Stimulated activated CD4-positive, alpha-beta T cell treated with anti-CD3 and anti-CD28 coated beads, Interleukin-12 subunit alpha, Interleukin-12 subunit beta, amount 100 ng/mL, for 48 hours (primary cell): ENCODE measurements around the gene NKX3-2.

Experiments used
- DNase-seq, 3 donors: peaks; one replicate each; pipeline ENCODE4 v3.0.0-alpha.2; 2020; ENCODE audit warnings: low read depth in 2 of 3, low spot score in 1 of 3

NKX3-2 gene

DNA sequence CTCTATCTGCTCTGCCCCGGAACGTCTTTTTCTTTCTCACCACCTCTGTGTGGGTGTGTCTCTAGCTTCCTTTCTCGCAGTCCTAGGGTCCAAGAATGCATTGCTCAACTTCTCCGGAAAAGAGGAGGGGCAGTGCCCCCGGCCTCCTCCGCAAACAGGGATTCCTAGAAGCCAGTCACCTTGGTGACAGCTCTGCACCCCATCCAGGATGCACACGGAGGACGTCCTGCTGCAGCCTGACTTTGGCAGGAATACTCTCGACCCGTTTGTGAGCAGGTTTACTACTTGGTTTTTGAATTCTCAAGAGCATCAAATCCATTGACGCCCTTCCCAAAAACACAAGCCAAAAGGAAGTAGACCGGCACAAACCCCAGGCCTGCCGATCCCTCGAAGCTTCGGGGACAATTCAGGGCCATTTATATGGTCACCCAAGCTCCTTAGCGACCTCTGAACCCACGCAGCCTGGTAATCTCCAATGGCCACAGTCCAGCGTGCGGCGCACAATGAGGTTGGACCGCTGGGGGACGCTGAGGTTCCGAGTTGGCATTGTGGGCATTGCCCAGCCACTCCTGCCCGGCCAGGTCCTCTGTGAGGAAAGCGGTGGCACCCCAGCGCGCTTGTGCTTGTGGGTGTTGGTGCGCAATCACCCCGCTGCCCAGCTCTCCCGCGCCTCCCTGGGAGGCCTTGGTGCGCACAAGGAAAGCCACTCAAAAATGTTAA is 9.8 kb downstream of the NKX3-2 start:
- no peak for DNase-seq

DNA sequence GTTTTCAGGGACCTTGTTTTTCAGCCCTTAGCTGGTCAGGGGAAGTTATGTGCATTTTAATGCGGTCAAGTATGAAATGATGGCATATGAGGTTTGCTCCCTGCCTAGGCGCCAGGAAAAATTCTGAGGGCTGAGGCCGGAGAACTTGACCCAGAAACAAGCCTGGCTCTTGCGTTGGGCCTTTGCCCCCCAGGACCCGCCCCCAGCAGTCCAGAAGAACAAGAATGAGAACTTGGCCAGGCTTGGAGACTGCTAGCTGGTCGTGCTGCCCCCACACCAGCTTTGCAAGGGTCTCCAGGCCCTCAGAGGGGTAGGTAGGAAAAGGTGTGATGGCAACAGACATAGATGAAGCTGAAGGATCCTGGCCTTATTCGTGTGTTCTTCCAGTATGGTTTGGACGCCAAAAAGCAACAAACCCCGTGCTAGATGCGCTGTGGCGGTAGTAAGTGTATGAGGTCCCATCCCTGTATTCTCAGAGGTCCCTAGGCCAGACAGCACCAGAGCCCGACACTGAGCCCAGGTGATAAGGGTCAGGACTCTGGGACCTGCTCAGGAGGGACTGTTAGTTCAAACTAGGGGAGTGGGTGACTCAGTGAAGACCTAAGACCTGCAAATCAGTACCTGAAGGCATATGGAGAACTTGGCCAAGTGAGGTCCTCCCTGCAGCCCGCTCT is 10.5 kb downstream of the NKX3-2 start:
- DNase-seq = no peak

DNA sequence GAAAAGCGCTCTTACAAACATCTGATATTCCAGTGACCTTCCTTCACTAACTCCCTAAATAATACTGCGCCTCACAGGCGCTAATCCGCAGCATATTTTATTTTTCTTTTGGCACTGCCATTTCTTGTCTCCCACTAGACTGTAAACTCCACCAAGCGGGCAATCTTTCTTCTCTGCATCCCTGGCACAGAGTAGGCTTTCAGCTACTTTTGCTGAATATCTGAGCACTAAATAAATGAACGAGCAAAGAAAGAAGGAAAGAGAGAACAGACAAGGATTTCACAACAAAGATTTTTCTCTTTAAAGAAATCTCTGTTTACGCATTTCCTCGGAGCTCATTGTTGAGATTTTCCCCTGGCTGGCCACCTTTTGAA is 12.7 kb downstream of the NKX3-2 start:
- DNase-seq = no peak

DNA sequence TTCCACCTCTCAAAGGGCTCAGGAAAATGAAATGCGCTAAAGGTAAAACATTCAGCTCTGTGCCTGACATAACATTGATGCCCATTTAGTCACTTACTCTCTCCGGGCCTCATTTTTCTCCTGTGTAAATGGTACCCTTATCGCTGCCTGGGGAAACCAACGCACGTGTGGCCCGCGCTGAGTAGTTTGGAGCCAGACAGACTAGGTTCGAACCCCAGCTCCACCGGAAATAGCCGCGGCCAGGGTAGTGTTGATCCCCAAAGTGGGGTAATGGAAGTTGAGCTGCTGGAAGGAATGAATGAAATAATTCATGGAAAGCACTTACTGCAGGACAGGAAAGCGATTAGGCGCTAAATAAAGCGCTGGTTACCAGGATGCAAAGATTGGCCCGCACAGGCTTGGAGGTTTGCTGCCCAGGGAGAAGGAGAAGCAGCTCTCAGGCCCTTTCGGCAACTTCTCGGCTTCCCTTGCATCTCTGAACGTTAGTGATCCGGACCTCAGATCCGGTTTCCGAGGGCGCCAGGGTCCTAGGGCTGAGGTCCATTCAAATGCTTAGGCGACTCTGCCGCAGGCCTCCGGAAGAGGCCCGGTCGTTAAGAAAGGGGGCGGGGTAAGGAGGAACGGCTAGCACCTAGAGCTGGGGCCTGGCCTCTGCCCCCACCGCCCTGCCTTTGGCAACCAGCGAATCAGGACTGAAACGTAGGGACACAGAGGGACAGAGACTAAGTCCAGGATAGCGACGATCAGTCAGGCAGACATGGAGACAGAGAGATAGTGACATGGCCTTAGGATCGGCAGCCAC is 13.3 kb downstream of the NKX3-2 start:
- no peak for DNase-seq

DNA sequence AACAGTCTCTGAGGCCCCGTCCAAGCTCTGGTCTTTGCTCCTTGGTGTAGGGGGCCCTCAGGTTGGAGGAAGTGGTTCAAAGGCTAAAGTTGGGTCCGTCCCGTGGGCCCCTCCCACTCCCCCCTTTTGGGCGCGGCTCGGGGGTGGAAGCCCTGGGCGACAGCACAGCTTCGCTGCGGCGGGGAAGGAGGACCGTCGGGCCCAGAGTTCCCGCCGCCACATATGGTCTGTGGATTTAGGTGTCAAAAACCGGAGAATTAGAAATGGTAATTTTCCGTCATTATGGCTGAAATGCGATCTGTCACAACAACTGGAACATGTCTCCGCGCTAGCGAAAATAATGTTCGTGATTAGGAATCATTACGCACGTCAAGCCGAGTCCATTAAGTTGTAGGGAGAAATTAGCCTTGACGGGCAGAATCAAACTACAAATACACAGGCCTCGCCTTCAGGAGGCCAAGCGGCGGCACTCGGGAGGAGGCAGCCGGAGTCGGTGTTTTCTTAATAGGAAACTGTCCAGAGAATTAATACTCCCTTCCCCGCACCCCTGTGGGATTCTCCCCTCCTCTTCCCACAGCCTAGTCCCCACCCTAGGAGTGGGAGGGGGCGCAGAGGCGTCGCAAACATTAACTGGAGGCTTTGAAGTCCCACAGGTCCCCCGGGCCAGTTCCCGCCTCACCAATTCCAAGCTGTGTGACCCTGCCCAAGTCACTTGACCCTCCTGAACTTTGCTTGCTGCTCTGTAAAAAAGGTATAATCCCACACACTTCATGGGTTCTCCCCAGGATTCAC is 15.0 kb downstream of the NKX3-2 start:
- DNase-seq = no peak

DNA sequence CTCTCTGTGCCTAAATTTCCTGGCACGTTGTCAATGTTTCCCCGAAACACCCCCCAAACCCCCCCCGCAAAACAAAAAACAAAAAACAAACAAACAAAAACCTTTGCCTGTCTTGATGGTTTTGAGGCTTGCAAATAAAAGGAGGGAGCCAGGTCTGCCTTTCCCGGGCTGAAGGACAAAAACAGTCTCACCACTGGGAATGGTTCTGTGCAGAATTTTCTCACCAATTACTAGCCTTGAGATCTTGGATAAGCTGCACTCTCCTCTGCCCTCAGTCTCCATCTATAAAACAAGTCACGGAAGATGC is 15.5 kb downstream of the NKX3-2 start:
- DNase-seq = no peak

DNA sequence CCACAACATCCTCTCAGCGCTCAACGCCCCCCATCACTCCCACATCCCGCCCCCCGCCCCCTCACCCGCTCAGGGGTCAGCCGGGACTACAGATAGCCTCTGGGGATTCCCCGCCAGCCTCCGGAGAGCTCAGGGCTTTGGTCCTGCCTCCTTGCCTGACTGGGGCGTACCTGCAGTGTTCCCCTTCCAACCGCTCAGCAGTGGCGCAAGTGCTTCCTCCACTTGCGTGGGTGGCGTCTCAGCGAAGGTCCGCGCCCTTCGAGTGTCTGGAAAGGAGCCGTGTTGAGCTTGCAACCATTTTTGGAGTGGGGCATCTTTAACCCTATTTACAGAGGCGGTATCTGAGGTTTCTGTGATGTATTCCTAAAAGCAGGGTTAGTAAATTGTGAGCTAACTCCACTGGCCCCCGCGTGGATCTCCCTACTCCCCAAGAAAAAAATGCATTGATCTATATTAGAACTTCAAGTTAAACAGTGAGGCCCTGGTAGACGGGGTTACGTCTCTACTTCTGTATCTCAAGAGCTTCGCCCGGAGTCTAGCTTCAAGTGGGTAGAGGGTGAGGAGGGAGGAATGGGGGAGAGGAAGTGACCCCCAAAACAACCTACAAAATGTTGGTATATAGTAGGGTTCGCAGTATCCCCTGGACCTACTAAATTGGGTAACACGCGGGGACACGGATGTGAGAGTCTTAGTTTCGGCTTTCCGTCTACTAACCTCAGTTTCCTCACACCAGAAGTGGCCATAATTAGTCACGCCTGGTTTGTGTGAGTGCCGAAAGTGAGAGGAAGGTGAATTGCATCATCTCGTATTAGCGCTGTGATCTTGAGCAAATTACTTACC is 16.1 kb downstream of the NKX3-2 start:
- no peak for DNase-seq

DNA sequence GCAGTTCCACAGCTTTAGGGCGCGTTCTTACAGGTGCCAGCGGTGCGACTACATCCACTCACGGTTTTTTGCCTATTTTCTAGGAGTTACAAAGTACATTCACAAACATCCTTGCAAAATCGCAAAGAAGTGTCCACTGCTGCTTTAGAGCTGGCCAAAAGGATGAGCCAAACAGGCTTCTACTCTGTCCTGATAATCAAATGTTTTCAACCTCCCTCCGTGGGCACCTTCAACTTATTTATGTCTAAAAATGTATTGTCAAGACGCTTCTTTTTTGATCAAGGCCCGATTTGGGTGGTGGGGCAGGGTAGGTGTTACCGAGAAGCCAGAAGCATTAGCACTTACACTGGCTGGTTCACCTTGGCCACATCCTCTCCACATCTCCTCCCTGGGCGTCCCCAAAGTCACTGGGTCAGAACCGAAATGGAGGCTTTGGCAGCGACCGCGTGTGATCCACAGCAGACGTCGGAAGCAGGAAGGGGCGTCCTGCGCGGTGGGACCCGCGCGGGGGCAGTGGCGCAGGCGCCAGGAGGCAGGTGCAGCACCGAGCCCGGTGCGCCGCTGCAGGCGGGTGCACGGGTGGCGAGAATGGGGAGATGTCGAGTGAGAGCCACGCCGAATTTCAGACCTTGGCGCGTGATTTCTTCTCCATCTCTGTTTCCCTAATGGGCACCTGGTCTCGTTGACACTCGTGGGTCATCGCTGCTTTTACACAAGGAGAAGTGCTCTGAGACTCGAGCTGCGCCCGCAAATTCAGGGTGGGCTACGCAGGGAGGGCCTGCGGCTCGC is 16.9 kb downstream of the NKX3-2 start:
- no peak for DNase-seq

DNA sequence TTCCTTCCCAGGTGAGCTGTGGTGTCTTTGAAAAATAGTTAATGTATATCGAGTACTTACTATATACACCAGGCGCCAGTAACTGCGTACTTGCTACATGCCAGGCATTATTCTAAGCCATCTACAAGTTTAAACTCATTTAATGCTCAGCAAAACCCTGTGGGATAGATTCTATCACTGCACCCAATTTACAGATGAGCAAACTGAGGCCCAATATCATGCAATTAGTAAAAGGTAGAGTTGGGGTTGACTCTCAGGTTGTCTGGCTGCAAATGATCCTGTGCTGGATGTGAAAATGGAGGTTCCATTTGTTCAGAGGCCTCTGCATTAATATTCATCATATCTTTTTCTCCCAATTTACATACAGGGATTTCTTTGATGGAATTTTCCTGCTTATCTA is 17.6 kb downstream of the NKX3-2 start:
- DNase-seq = no peak

DNA sequence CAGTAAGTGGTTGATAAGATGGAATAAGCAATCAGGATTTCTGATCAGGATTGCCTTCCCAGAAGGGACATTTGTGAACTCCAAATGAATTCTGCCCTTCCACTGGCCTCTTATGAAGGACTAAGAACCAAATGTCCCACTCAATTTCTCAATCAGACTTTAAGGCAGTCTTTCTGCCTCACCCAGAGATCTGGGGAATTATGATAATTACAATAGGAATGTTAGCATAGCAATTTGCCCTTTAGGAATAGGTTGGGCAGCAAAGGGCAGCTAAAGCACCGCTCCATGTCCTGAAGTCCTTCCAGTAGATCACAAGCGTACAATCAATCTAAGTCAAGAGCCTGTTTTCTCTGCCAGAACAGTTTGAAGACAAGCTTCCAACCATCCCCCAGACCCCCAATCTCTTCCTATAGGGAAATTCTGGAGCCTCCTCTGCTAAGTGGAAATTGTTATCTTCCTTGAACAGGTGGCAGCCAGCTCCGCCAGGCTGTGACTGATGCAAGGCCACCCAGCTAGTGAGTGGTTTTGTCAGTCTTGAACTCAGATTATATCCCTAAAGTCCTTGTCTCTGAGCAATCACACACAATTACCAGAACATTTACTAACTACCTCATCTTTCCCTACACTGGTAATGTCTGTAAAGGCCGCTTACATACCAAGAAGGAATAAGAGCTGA is 18.6 kb downstream of the NKX3-2 start:
- DNase-seq = no peak

DNA sequence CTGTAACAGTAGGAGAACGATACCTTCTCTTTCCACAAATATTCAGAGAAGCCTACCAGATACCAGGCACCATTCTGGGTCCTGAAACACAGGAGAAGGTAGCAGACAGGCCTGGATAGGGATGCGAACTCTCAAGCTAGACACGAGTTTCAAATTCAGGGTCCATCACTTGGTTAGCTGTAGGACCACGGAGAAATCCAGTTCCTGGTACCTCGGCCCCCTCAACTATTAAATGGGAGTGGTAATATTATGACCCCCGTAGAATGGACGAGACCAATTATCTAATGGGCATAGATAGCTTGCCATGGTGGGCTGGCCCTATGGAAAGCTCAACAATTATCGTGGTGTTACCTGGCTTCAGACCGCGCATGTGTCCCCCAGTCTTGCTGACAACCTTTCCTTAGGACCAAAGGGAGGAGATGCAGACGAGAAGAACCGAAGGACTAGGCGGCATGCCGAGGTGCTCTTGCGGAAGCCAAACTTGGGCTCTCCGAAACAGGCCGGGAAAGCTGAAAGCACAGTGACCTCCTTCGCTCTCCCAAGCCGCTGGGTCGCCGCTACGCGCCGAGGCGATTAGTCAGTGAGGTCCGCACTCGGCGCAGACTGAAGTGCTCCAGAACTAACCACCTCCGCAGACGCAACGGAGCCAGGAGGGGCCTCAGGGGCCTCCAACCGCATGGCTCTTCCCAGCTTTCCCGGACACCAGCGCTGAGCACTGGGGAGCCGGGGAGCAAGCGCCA is 19.6 kb downstream of the NKX3-2 start:
- DNase-seq = no peak

DNA sequence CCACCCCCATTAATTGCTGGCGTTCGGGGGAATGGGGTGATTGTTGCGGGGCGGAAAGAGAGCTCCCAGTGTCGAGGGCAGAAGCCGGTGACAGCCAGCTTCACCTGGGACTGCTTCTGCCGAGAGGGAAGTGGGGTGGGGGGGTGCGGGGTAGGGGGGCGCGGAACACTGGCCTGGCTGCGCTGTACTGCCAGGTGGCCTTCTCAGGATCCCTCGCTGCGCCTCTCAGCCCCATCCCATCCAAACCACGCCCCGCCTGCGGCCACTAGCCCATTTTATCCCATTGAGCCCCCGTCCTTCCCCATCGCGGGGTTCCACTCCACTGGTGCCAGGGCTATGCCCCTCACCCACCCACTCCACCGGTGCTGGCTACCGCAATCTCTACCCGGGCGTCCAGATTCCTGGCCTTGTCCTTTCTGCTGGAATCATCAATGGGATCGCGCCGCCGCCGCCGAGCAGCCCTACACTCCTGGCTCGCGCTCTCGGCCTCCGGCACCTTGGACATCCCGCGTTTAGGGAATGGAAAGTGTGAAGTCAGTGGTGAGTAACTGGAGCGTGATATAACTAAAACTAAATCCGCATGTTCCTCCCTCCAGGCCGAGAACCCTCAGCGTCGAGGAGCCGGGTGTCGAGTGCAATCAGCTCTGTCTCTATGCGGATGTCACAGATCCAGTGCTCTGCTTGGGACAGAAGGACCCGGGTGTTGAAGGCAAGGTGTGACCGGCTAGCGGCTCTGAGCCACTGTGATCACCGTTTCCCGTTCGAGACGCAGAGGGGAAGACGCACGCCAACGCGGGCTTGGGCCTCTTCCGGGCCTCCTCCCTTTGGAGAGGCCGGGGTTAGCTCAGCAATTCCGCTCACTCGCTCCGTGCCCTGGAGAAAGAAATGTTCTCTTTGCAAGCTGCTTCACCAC is 20.5 kb downstream of the NKX3-2 start:
- no peak for DNase-seq

DNA sequence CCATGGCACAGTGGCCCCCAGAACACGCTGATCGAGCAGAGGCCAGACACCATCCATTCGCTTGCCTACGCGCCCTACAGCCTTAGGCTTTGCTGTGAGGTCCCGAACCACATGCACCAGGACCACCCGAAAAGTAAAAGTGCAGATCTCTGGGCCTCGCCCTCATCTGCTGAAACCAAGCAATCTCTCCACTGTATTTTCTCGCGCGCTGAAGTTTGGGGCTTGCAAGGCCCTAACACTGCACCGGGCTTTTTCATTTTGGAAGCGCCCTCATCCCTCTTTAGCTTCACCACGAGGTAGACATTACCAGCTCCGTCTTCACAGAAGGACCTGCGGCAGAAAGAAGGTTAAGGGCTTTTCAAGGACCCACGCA is 21.2 kb downstream of the NKX3-2 start:
- DNase-seq = no peak

DNA sequence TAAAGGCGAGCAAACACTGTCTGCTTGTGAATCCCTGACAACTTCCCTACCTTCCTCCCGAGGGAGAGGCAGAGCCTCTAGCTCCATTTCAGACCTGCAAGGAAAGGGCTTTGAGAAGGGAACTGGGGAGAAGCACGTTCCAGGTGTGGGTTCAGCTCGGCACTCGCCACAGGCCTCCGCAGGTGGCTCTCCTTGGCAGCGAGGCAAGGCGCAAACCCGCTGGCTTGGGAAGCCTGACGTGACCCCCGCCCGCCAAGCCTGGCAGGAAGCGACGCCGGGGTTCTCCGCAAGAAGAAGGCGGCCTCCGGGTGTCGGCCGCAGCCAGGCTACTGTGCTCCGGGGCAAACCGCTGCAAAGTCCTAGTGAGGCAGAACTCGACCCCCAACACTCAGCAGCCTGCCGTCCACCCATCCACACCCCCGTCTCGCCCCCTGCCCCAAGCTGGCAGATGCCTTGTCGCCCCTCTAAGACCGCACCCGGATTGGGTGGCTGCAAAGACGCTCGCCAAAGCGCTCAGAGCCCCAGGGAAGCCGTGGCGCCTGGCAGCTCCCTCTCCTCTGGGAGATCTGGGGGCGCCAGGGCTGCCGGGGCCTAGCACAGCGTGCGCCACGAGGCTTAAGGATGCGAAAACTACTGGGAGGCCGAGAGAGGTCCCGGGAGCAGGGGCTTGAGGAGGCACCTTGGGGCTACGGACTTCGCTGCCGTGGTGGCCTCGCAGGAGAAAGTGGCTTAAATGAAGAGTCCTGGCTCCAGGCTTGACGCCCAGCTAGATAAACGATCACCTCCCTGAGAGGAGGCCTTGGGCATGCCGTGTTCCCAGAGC is 21.8 kb downstream of the NKX3-2 start:
- DNase-seq = no peak

DNA sequence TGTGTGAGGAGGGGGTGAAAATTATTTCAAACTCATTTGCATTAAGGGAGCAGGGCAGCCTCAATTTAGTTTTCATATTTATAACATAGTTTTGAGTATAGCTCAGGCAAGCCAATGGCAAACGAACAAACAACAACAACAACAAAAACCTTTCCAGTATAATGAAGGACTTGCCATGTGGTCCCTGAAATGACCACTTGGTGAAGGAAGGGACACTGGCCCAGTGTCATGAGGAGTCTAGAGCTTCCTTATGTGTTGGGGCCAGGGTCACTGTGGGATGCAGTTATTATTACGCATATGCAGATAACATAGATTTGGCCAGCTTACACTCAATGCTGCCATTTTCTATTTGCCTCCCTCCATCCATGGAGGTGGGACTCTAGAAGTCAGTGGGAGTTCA is 23.3 kb downstream of the NKX3-2 start:
- no peak for DNase-seq

DNA sequence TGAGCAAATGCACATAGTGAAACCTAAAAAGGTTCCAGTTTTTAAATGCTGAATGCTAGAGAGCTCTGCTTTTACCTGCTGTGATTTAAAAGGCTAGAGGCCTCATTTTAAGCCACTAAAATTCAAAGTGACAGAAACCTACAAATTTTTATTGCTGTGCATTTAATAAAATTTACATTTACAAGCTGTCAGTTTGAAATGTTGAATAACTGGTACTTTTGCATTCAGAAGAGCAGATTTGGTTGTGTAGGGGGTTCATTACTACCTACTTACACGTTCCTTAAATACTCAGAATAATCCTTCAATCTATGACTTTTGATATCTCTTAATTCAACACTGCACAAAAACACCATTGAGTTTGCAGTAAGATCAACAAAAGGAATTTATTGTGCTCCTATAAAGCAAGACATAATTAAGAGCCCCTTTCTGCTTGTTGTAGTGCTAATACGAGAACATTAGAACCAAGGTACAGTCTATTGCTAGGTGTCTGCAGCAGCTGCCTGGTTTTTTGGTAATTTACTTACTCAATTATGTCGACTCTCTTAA is 27.9 kb downstream of the NKX3-2 start:
- no peak for DNase-seq

DNA sequence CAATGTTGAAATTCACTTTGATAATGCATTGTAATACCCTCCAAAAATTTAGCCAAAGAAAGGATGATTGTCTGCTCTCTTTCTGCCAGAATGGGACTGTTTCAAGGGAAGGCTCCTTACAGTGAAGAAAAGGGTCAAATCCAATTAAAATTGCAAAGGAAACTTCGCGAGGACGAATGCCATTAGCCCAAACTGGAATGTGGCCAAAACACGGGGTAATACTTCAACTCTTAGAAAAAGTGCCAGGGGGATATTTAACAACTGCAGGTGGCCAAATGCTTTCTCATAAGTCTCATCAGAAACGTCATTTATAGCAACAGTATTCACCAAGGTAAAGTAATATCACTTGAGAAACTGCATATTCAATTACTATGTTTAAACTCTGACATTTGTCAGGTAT is 29.0 kb downstream of the NKX3-2 start:
- no peak for DNase-seq
